OCI-LY1 (cell line): ENCODE data around the gene PDE4D.

Source experiments
- H2AFZ ChIP-seq: fragments of 200-600 bp; sonication (generic), shearing (Covaris generic); 2 replicates; pipeline ENCODE4 v1.6.0; 2014; ENCODE audit warnings: antibody characterized with exemption, mild to moderate bottlenecking, low read length
- H3F3A ChIP-seq: fragments of 200-600 bp; sonication (generic), shearing (Covaris generic); 2 replicates; pipeline ENCODE4 v1.6.0; 2014; ENCODE audit warnings: mild to moderate bottlenecking, antibody characterized with exemption, low read length, moderate library complexity; ENCODE audit not compliant: insufficient read depth
- H3K27ac ChIP-seq: fragments of 200-600 bp; sonication (generic); 2 replicates; pipeline ENCODE4 v1.5.1; 2014; ENCODE audit warnings: low read length, mixed run types, mild to moderate bottlenecking, low read depth; ENCODE audit not compliant: poor library complexity, severe bottlenecking
- H3K27me3 ChIP-seq: fragments of 200-600 bp; sonication (generic); 2 replicates; pipeline ENCODE4 v1.6.0; 2014; ENCODE audit warnings: antibody characterized with exemption, mild to moderate bottlenecking, low read length, moderate library complexity; ENCODE audit not compliant: insufficient read depth
- H3K36me3 ChIP-seq: fragments of 200-600 bp; sonication (generic); 2 replicates; pipeline ENCODE4 v1.6.1; 2014; ENCODE audit warnings: mild to moderate bottlenecking, antibody characterized with exemption, low read length, moderate library complexity, mixed read lengths; ENCODE audit not compliant: insufficient read depth
- H3K4me1 ChIP-seq: fragments of 200-600 bp; sonication (generic); 2 replicates; pipeline ENCODE4 v1.5.1; 2014; ENCODE audit warnings: mild to moderate bottlenecking, low read length, moderate library complexity; ENCODE audit not compliant: insufficient read depth, severe bottlenecking
- H3K4me2 ChIP-seq: fragments of 200-600 bp; sonication (generic), shearing (Covaris generic); 2 replicates; pipeline ENCODE4 v1.6.1; 2014; ENCODE audit warnings: low read length
- H3K4me3 ChIP-seq: fragments of 200-600 bp; sonication (generic); 2 replicates; pipeline ENCODE4 v1.5.1; 2014; ENCODE audit warnings: low read length, low read depth, mild to moderate bottlenecking, mixed read lengths; ENCODE audit not compliant: poor library complexity, severe bottlenecking
- H3K79me2 ChIP-seq: fragments of 200-600 bp; shearing (Covaris generic); 2 replicates; pipeline ENCODE4 v1.6.1; 2016; ENCODE audit warnings: mixed run types, low read length, mixed read lengths; ENCODE audit not compliant: insufficient read depth
- H3K9ac ChIP-seq: fragments of 200-600 bp; sonication (generic), shearing (Covaris generic); 2 replicates; pipeline ENCODE4 v1.6.1; 2014; ENCODE audit warnings: mild to moderate bottlenecking, low read length, mixed read lengths
- H3K9me2 ChIP-seq: fragments of 200-600 bp; sonication (generic), shearing (Covaris generic); 2 replicates; pipeline ENCODE4 v1.6.1; 2014; ENCODE audit warnings: low read depth, mild to moderate bottlenecking, low read length, mixed read lengths
- H3K9me3 ChIP-seq: fragments of 200-600 bp; shearing (Covaris generic); 2 replicates; pipeline ENCODE4 v1.6.1; 2014; ENCODE audit warnings: low read length, mixed read lengths
- H4K20me1 ChIP-seq: fragments of 200-600 bp; sonication (generic), shearing (Covaris generic); 2 replicates; pipeline ENCODE4 v1.6.0; 2016; ENCODE audit warnings: mild to moderate bottlenecking, low read length; ENCODE audit not compliant: insufficient read depth
- EZH2 ChIP-seq: fragments of 200-600 bp; sonication (generic), shearing (Covaris generic); IDR thresholded peaks from 2 replicates; pipeline ENCODE4 v1.8.0; 2017; ENCODE audit warnings: borderline replicate concordance, mixed run types, mild to moderate bottlenecking, antibody characterized with exemption, low read length, moderate library complexity, mixed read lengths
- TF ChIP-seq, protein P1 (sequence below): fragments of 200-600 bp; sonication (generic), shearing (Covaris generic); IDR thresholded peaks from 2 replicates; pipeline ENCODE4 v1.5.1; 2017; ENCODE audit warnings: mild to moderate bottlenecking, antibody characterized with exemption, low read length, moderate library complexity, mixed read lengths

Gene PDE4D

DNA sequence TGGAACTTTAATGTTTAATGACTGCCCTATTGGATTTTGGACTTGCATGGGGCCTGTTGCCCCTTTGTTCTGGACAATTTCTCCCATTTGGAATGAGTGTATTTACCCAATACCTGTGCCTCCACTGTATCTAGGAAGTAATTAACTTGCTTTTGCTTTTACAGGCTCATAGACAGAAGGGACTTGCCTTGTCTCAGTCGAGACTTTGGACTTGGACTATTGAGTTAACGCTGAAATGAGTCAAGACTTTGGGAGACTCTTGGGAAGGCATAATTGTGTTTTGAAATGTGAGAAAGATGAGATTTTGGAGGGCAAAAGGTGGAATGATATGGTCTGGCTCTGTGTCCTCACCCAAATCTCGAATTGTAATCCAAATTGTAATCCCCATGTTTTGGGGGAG lies 368.2 kb downstream of the PDE4D start:
- Histone ChIP-seq H4K20me1 (no peaks in the 10 kb centered on the region), H2AFZ (no peak overlapping the region), H3K9me3 (no peaks in the 10 kb centered on the region), H3K27ac (no peak overlapping the region), H3K27me3 (no peaks in the 10 kb centered on the region), H3K4me2 (no peak overlapping the region), H3K9ac (no peak overlapping the region), H3F3A (no peaks in the 10 kb centered on the region), H3K4me3 (no peak overlapping the region), H3K79me2 (no peaks in the 10 kb centered on the region), H3K4me1 (no peaks in the 10 kb centered on the region), H3K36me3 (no peaks in the 10 kb centered on the region), H3K9me2 (no peaks in the 10 kb centered on the region)
- TF ChIP-seq EZH2, result no peak
- TF ChIP-seq, protein P1, sequence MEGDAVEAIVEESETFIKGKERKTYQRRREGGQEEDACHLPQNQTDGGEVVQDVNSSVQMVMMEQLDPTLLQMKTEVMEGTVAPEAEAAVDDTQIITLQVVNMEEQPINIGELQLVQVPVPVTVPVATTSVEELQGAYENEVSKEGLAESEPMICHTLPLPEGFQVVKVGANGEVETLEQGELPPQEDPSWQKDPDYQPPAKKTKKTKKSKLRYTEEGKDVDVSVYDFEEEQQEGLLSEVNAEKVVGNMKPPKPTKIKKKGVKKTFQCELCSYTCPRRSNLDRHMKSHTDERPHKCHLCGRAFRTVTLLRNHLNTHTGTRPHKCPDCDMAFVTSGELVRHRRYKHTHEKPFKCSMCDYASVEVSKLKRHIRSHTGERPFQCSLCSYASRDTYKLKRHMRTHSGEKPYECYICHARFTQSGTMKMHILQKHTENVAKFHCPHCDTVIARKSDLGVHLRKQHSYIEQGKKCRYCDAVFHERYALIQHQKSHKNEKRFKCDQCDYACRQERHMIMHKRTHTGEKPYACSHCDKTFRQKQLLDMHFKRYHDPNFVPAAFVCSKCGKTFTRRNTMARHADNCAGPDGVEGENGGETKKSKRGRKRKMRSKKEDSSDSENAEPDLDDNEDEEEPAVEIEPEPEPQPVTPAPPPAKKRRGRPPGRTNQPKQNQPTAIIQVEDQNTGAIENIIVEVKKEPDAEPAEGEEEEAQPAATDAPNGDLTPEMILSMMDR, result no peak

DNA sequence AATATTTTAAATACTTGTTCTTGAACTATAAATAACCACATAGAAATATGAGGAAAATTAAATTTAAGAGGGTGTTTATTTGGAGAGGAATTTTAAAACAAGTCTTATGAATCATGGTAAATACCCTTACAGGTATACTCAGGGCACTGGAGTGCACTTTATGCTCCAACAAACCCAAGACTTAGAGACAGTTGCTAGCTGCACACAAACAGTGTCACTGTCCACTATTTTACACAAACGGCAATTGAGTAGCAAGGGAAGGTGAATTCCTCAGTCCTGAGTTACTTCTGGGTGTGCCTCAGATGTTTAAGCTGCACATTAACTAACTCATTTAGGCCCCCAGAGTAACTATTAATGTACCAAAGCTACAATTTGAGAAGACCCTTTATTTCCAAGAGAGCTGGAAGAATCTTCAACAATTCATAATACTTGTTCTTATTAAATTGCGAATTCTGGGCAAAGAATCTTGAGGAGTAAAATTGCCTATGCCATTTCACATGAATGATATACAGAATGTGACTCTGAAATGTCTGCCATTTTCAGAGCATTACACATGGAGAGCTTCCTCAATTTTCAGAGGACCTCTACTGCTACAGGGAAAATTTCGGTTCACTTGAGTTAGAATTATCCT lies 371.2 kb downstream of the PDE4D start:
- Histone ChIP-seq H3K4me3 (no peak overlapping the region), H3K4me1 (no peaks in the 10 kb centered on the region), H4K20me1 (no peaks in the 10 kb centered on the region), H3K4me2 (no peak overlapping the region), H3K79me2 (no peaks in the 10 kb centered on the region), H3K36me3 (no peaks in the 10 kb centered on the region), H3K9ac (no peak overlapping the region), H3F3A (no peaks in the 10 kb centered on the region), H3K9me3 (no peaks in the 10 kb centered on the region), H3K9me2 (no peaks in the 10 kb centered on the region), H3K27ac (no peak overlapping the region), H2AFZ (no peak overlapping the region), H3K27me3 (no peaks in the 10 kb centered on the region)
- no peak for TF ChIP-seq EZH2
- TF ChIP-seq, protein P1, result no peak

DNA sequence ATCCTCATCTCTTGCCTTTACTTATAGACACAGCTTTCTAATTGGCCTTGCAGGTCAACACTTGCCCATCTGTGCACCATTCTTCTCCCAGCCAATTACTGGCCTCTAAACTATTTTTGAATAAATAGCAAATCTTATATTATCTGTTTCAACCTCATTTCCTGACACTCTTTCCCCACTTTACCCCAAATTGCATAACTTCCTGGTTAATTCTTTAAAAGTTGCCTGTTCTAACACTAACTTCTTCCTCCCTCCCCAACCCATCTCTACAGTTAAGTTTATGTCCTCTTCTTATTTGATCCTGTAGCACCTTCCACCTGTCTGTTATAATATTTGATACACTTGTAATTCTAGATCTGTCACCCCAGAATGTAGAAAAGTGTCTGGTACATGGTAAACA lies 372.1 kb downstream of the PDE4D start:
- no peak overlapping the region for H2AFZ ChIP-seq
- H3K4me2 ChIP-seq, result no peak overlapping the region
- H3K9me2 ChIP-seq, result no peaks in the 10 kb centered on the region
- no peaks in the 10 kb centered on the region for H3K9me3 ChIP-seq
- H3K9ac ChIP-seq, result no peak overlapping the region
- H3K4me1 ChIP-seq, result no peaks in the 10 kb centered on the region
- TF ChIP-seq EZH2, result no peak
- TF ChIP-seq, protein P1, result no peak
- H3K4me3 ChIP-seq, result no peak overlapping the region
- H3K36me3 ChIP-seq, result no peaks in the 10 kb centered on the region
- H4K20me1 ChIP-seq, result no peaks in the 10 kb centered on the region
- no peaks in the 10 kb centered on the region for H3F3A ChIP-seq
- H3K27me3 ChIP-seq, result no peaks in the 10 kb centered on the region
- H3K79me2 ChIP-seq, result no peaks in the 10 kb centered on the region
- H3K27ac ChIP-seq, result no peak overlapping the region
